ENCODE results near the gene JADE2.

DNA sequence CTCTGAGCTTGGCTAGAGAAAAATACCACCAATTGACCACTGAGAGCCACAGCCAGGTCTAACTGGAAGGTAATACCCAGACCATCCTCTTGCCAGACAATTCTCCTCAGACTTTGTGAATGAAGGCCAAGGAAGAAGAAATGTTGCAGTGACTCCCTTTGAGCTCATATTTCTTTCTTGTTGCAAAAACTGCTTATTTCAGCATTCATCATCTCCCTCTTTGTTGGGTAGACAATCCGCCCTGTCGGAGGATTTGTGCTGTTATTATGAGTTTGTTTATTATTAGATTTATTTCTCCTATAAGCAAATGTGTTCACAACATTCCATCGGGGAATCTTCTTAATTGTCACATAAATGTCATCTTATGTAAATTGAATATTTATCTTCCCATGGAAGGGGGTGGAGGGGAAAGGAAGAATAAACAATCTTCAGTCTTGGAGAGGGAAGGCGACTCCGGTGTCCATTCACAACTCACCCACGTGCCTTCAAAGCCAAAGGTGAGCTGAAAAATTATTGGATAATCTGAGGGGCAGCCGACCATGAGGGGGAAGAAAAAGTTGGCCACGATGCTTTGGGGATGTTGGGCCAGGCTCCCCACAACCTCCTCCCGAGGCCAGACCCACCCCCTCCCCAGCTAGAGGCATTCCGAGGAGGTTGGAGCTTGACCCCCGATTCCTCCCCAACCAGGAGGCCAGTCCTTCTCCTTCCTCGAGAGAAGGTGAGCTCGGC lies 1.8 kb upstream of the JADE2 start:
- TF ChIP-seq POLR2A (IDR thresholded peaks at IDR 0.05) (no peak), CTCF (IDR thresholded peaks at IDR 0.05) (no peak)
